ENCODE data around the gene RFX3.

DNA sequence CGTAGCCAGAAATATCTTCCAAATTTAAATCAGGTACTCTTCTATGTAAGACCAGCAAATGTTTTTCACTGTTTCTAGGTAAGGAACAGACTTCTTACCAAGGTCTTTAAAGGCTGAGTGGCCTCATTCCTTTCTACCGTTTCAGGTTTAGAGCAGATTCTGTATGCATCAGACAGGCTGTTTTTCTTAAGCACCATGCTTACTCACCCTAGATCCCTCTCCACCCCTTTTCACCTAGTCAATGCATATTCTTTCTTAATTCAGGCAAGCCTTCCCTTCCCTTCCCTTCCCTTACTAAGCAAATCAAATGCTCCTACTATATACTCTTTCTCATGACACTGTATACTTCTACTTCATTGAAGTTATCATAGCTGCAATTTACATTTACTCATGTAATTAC, 70.7 kb downstream of the RFX3 start:
- TF ChIP-seq POLR2A (IDR thresholded peaks at IDR 0.05) (no peak), POLR2AphosphoS5 (IDR thresholded peaks at IDR 0.05) (no peak)
- TF ChIP-seq, protein P1, sequence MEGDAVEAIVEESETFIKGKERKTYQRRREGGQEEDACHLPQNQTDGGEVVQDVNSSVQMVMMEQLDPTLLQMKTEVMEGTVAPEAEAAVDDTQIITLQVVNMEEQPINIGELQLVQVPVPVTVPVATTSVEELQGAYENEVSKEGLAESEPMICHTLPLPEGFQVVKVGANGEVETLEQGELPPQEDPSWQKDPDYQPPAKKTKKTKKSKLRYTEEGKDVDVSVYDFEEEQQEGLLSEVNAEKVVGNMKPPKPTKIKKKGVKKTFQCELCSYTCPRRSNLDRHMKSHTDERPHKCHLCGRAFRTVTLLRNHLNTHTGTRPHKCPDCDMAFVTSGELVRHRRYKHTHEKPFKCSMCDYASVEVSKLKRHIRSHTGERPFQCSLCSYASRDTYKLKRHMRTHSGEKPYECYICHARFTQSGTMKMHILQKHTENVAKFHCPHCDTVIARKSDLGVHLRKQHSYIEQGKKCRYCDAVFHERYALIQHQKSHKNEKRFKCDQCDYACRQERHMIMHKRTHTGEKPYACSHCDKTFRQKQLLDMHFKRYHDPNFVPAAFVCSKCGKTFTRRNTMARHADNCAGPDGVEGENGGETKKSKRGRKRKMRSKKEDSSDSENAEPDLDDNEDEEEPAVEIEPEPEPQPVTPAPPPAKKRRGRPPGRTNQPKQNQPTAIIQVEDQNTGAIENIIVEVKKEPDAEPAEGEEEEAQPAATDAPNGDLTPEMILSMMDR (IDR thresholded peaks at IDR 0.05), result no peak
